ENCODE data around the gene IRF4.

DNA sequence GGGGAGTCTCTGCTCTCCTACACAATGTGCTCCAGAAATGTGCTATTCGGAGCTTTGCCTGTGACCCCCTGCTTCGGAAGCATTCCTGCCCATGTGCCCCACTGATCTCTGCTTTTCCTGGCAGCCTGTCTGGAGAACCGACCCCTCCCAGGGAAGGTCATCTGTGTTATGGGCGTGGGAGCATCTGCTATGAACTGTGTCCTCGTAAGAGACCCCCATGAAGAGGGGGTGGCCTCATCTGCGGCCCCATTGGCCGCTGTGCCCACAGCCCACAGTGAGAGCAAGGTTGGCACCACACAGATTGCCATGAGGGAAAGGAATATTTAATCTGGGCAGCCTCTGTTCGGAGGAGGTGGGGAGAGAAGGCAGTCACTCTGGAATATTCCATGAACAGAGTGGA lies 32.7 kb upstream of the IRF4 start:
- TF ChIP-seq, protein P1, sequence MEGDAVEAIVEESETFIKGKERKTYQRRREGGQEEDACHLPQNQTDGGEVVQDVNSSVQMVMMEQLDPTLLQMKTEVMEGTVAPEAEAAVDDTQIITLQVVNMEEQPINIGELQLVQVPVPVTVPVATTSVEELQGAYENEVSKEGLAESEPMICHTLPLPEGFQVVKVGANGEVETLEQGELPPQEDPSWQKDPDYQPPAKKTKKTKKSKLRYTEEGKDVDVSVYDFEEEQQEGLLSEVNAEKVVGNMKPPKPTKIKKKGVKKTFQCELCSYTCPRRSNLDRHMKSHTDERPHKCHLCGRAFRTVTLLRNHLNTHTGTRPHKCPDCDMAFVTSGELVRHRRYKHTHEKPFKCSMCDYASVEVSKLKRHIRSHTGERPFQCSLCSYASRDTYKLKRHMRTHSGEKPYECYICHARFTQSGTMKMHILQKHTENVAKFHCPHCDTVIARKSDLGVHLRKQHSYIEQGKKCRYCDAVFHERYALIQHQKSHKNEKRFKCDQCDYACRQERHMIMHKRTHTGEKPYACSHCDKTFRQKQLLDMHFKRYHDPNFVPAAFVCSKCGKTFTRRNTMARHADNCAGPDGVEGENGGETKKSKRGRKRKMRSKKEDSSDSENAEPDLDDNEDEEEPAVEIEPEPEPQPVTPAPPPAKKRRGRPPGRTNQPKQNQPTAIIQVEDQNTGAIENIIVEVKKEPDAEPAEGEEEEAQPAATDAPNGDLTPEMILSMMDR (IDR thresholded peaks at IDR 0.05) = no peak
- no peak for TF ChIP-seq EZH2 (IDR thresholded peaks at IDR 0.05; ENCODE audit: borderline replicate concordance, insufficient read depth, low read depth, low read length, poor library complexity, severe bottlenecking)

Data from B cell (primary cell).